ENCODE results near the gene SH2B2.
"Not testable (repeated sequence)": the region's sequence is repeated elsewhere in the genome, so short reads cannot be mapped to it uniquely, and the experiment has no call there.

- not testable (repeated sequence) for TF ChIP-seq CTCF (IDR thresholded peaks at IDR 0.05 in 8 of 11, conservative IDR thresholded peaks at IDR 0.05 in 3 of 11); POLR2AphosphoS5 (IDR thresholded peaks at IDR 0.05); POLR2A (IDR thresholded peaks at IDR 0.05)
Measured at GRCh38 chr7:102346983-102347382, 60.3 kb downstream of the SH2B2 start.
